ENCODE data around the gene NRG3. TPM values are rescaled to one million over a fixed set of nuclear protein-coding genes. Genes with fewer than 3 reads are reported as not detected.

NRG3 gene
- total RNA-seq, 1 experiment from 2014 or later = not detected

DNA sequence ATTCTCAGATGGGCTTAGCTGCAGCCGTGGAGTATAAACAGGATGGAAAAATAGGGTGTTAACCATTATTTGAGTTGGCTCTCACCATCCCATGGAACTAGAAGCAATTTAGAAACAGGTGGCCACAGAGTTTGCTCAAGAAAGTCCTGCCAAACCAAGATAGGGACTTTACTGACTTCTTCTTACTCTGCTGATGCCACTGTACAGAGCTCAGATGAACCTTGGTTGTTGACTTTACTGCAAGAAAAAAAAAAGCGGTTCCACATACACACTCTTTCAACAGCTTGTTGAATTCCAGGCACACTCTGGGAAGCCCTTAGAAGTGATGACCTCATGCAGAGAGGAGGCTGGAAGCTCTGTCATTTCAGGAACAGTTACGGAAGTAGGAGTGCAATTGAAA lies 753.4 kb downstream of the NRG3 start:
- ChIA-PET RAD21 (ENCODE audit: low non-redundant PET in 1 of 2, low total read pairs in 2 of 2, uncharacterized antibody in 2 of 2, unreplicated experiment in 2 of 2) (no interaction called here), POLR2A (no interaction called here), CTCF (no interaction called here)
- H3K4me1 ChIP-seq (ENCODE audit: control insufficient read depth in 1 of 2, insufficient read depth in 2 of 2, low read length in 2 of 2) = no peaks in the 10 kb centered on the region
- no peaks in the 10 kb centered on the region for H4K20me1 ChIP-seq (ENCODE audit: insufficient read depth)
- peaks cover under 1 to 18% of the 10 kb centered on the region in 2 experiments; a peak in 2 of 4 replicates for H3K9me3 ChIP-seq (ENCODE audit: control insufficient read depth in 1 of 2, insufficient read depth in 1 of 2, low read depth in 1 of 2, low read length in 2 of 2)
- TF ChIP-seq ATF3 (IDR thresholded peaks at IDR 0.05) = no peak
- TF ChIP-seq SIN3A (IDR thresholded peaks at IDR 0.05; ENCODE audit: low read depth) = no peak
- no peak for TF ChIP-seq EZH2phosphoT487 (IDR thresholded peaks at IDR 0.05; ENCODE audit: borderline replicate concordance)
- no peak for TF ChIP-seq POLR2AphosphoS5 (IDR thresholded peaks at IDR 0.05; ENCODE audit: low read depth, low read length)
- no peak for TF ChIP-seq SP1 (IDR thresholded peaks at IDR 0.05; ENCODE audit: low read depth)
- TF ChIP-seq ZBTB33 (IDR thresholded peaks at IDR 0.05; ENCODE audit: extremely low read depth, insufficient replicate concordance, low read length) = no peak
- TF ChIP-seq, protein P1, sequence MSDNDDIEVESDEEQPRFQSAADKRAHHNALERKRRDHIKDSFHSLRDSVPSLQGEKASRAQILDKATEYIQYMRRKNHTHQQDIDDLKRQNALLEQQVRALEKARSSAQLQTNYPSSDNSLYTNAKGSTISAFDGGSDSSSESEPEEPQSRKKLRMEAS (IDR thresholded peaks at IDR 0.05) = no peak
- no peak for TF ChIP-seq RAD21 (IDR thresholded peaks at IDR 0.05; ENCODE audit: low read depth)
- no peak for TF ChIP-seq EGR1 (IDR thresholded peaks at IDR 0.05; ENCODE audit: low read depth)
- no peak for TF ChIP-seq REST (IDR thresholded peaks at IDR 0.05; ENCODE audit: low read depth)
- no peak for TF ChIP-seq JUND (IDR thresholded peaks at IDR 0.05)
- no peak for TF ChIP-seq YY1 (IDR thresholded peaks at IDR 0.05; ENCODE audit: extremely low read depth, insufficient replicate concordance, low read depth, low read length)
- no peak for TF ChIP-seq CEBPB (IDR thresholded peaks at IDR 0.05; ENCODE audit: low read depth)
- TF ChIP-seq CTCF (IDR thresholded peaks at IDR 0.05 in 2 of 3, conservative IDR thresholded peaks at IDR 0.05 in 1 of 3; ENCODE audit: borderline replicate concordance in 1 of 3, insufficient read depth in 1 of 3, low read depth in 2 of 3, low read length in 2 of 3) = no peak
- TF ChIP-seq ELF1 (IDR thresholded peaks at IDR 0.05; ENCODE audit: borderline replicate concordance, low read depth) = no peak
- TF ChIP-seq TCF7L2 (IDR thresholded peaks at IDR 0.05; ENCODE audit: borderline replicate concordance, extremely low read depth, insufficient read depth, insufficient read length) = no peak
- no peak for TF ChIP-seq FOSL1 (IDR thresholded peaks at IDR 0.05; ENCODE audit: low read depth)
- no peak for TF ChIP-seq ZNF274 (IDR thresholded peaks at IDR 0.05; ENCODE audit: low read depth, low read length)
- no peak overlapping the region for H3K27ac ChIP-seq (ENCODE audit: low read depth, low read length)
- DNase-seq (ENCODE audit: low read depth, low spot score) = no peak
- no peak overlapping the region for H3K4me2 ChIP-seq (ENCODE audit: low read length)
- H3K36me3 ChIP-seq (ENCODE audit: control insufficient read depth in 1 of 2, insufficient read depth in 2 of 2, low read length in 2 of 2) = no peaks in the 10 kb centered on the region
- no peak overlapping the region for H3K4me3 ChIP-seq (replicated peaks in 1 of 2; ENCODE audit: low read depth in 1 of 2, low read length in 2 of 2)
- no peaks in the 10 kb centered on the region for H3K27me3 ChIP-seq (ENCODE audit: insufficient read depth, low read length)
- no peaks in the 10 kb centered on the region for H3K79me2 ChIP-seq (ENCODE audit: insufficient read depth, low read length)
- intact Hi-C loops (cut with micrococcal nuclease) = no loop called here
- no peak overlapping the region for H2AFZ ChIP-seq (ENCODE audit: low read depth, low read length, poor library complexity, severe bottlenecking)
- H3K9ac ChIP-seq (ENCODE audit: low read length) = no peak overlapping the region
- no peak for ATAC-seq
- no TSS peak for BruUV-seq (replicated peaks)
- H3K9me2 ChIP-seq (ENCODE audit: insufficient read depth) = no peaks in the 10 kb centered on the region
